ENCODE results near the gene CDK2. TPM values are rescaled to one million over a fixed set of nuclear protein-coding genes. Genes with fewer than 3 reads are reported as not detected.

CDK2 gene
- total RNA-seq, 2 donors from 2014 or later: 5.4 to 13.8 TPM

DNA sequence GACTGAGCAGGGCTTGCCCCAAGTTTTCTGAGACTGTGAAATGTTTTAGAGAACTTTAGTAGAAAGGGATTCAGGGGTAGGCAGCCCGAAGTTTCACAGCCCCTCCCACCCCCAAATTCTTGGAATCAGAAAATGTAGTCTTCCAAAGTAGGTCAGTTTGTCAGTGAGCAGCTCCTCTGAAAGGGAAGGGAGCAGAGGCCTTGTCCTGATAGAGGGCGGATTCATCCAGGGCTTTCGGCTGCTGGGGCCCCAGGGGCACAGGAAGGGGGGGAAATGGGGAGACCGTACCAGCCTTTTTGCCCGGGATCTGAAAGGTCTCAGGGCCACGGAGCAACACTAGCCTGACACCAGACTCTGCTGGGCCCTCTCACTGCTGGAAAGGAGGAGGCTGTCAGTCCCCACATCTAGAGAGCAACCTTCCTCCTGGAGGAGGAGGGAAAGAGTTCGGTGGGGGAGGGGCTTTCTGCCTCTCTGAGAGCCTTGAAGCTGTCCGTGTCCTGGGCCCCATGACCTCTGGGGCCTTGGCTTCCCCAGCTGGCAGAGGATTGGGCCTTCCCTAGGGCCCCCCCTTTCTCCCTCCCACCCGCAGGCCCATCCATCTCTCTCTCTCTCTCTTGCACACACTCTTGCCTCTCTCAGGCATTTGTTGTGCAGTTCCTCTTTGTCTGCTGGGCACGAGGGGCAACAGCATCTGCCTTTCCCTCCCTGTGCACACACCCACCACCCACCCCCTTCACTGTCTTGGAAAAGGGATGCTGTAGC lies 54.0 kb downstream of the CDK2 start, which contains the start of gene IKZF4:
IKZF4 (plus strand) TSS at position 621 of the 762 bp plus-strand sequence. CDS start 451 bp downstream, outside the sequence.
- peaks cover 5% of the 10 kb centered on the region for H3K36me3 ChIP-seq
- peak within 1 kb of the TSS; percentile 48 to 52 for H3K27ac ChIP-seq
- H3K27me3 ChIP-seq: no peaks in the 10 kb centered on the region
- H3K4me1 ChIP-seq: peaks cover 0 to 22% of the 10 kb centered on the region in 2 donors
- H3K4me3 ChIP-seq: peak within 1 kb of the TSS; percentile 25 to 38
- H3K9me3 ChIP-seq: no peaks in the 10 kb centered on the region
- DNase-seq (ENCODE audit: low spot score): no peak
- TF ChIP-seq, protein P1, sequence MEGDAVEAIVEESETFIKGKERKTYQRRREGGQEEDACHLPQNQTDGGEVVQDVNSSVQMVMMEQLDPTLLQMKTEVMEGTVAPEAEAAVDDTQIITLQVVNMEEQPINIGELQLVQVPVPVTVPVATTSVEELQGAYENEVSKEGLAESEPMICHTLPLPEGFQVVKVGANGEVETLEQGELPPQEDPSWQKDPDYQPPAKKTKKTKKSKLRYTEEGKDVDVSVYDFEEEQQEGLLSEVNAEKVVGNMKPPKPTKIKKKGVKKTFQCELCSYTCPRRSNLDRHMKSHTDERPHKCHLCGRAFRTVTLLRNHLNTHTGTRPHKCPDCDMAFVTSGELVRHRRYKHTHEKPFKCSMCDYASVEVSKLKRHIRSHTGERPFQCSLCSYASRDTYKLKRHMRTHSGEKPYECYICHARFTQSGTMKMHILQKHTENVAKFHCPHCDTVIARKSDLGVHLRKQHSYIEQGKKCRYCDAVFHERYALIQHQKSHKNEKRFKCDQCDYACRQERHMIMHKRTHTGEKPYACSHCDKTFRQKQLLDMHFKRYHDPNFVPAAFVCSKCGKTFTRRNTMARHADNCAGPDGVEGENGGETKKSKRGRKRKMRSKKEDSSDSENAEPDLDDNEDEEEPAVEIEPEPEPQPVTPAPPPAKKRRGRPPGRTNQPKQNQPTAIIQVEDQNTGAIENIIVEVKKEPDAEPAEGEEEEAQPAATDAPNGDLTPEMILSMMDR (IDR thresholded peaks at IDR 0.05): no peak

- no peak for DNase-seq (ENCODE audit: low spot score)
- Histone ChIP-seq H3K4me3 (no peak overlapping the region), H3K27ac (no peak overlapping the region), H3K36me3 (peaks cover 9% of the 10 kb centered on the region), H3K4me1 (peaks cover 0 to 22% of the 10 kb centered on the region in 2 donors), H3K27me3 (no peaks in the 10 kb centered on the region), H3K9me3 (no peaks in the 10 kb centered on the region)
- TF ChIP-seq, protein P1 (IDR thresholded peaks at IDR 0.05): no peak
Measured at GRCh38 chr12:56021889-56022497, 55.4 kb downstream of the CDK2 start.

Other genes with a start within 250 kb of the CDK2 start
- gene RDH5, start 246.4 kb upstream of the CDK2 start, total RNA-seq: 10 to 100 TPM; 13.0 to 22.4 TPM
- 1,000 to 10,000 TPM; 1,041 to 1,122 TPM for gene CD63, start 237.8 kb upstream of the CDK2 start, total RNA-seq
- 1 to 10 TPM; 8.1 to 8.6 TPM for gene GDF11, start 223.7 kb upstream of the CDK2 start, total RNA-seq
- gene SARNP, start 149.1 kb upstream of the CDK2 start, total RNA-seq: 10 to 100 TPM; 61.4 to 70.8 TPM
- 10 to 100 TPM in 1 of 2 donors, 1 to 10 TPM in 1; 6.5 to 17.1 TPM for gene ORMDL2, start 148.8 kb upstream of the CDK2 start, total RNA-seq
- gene DNAJC14, start 137.2 kb upstream of the CDK2 start, total RNA-seq: 10 to 100 TPM; 23.4 to 35.0 TPM
- gene MMP19, start 123.9 kb upstream of the CDK2 start, total RNA-seq: 1 to 10 TPM; 5.0 to 7.7 TPM
- 10 to 100 TPM; 17.6 to 20.6 TPM for gene PYM1, start 38.9 kb upstream of the CDK2 start, total RNA-seq
- gene DGKA, start 35.7 kb upstream of the CDK2 start, total RNA-seq: 10 to 100 TPM in 1 of 2 donors, 1 to 10 TPM in 1; 7.3 to 22.8 TPM
- 1 to 10 TPM in 1 of 2 donors, under 1 TPM in 1; 0.67 to 1.1 TPM for gene PMEL, start 788 bp upstream of the CDK2 start, total RNA-seq
- 100 to 1,000 TPM in 1 of 2 donors, 10 to 100 TPM in 1; 93.5 to 108 TPM for gene RAB5B, start 7.2 kb downstream of the CDK2 start, total RNA-seq
- 10 to 100 TPM; 23.9 to 37.7 TPM for gene SUOX, start 30.4 kb downstream of the CDK2 start, total RNA-seq
- 1 to 10 TPM; 2.6 to 3.9 TPM for gene IKZF4, start 54.2 kb downstream of the CDK2 start, total RNA-seq
- 1,000 to 10,000 TPM in 1 of 2 donors, 100 to 1,000 TPM in 1; 134 to 1,492 TPM for gene RPS26, start 75.1 kb downstream of the CDK2 start, total RNA-seq
- gene ERBB3, start 113.3 kb downstream of the CDK2 start, total RNA-seq: 1 to 10 TPM; 3.2 to 7.2 TPM
- 100 to 1,000 TPM in 1 of 2 donors, 10 to 100 TPM in 1; 91.4 to 116 TPM for gene PA2G4, start 137.7 kb downstream of the CDK2 start, total RNA-seq
- gene RPL41, start 149.8 kb downstream of the CDK2 start, total RNA-seq: 1,000 to 10,000 TPM in 1 of 2 donors, 100 to 1,000 TPM in 1; 606 to 2,188 TPM
- gene ZC3H10, start 151.4 kb downstream of the CDK2 start, total RNA-seq: 1 to 10 TPM; 2.1 to 2.9 TPM
- gene ESYT1, start 161.4 kb downstream of the CDK2 start, total RNA-seq: 10 to 100 TPM; 25.4 to 74.0 TPM
- gene MYL6B, start 185.8 kb downstream of the CDK2 start, total RNA-seq: 10 to 100 TPM; 36.1 to 55.1 TPM
- gene MYL6, start 191.5 kb downstream of the CDK2 start, total RNA-seq: 1,000 to 10,000 TPM in 1 of 2 donors, 100 to 1,000 TPM in 1; 567 to 1,179 TPM
- 10 to 100 TPM; 45.0 to 70.2 TPM for gene SMARCC2, start 222.7 kb downstream of the CDK2 start, total RNA-seq